NOMO-1 treated with dmso at 0.1 percent for 144 hours (cell line): ENCODE data around the gene RPS6KA2.

Source experiments
- DNase-seq: peaks from one replicate; lab custom pipeline; 2025; ENCODE audit not compliant: unreplicated experiment; lab: John Stamatoyannopoulos, UW

RPS6KA2 gene

DNA sequence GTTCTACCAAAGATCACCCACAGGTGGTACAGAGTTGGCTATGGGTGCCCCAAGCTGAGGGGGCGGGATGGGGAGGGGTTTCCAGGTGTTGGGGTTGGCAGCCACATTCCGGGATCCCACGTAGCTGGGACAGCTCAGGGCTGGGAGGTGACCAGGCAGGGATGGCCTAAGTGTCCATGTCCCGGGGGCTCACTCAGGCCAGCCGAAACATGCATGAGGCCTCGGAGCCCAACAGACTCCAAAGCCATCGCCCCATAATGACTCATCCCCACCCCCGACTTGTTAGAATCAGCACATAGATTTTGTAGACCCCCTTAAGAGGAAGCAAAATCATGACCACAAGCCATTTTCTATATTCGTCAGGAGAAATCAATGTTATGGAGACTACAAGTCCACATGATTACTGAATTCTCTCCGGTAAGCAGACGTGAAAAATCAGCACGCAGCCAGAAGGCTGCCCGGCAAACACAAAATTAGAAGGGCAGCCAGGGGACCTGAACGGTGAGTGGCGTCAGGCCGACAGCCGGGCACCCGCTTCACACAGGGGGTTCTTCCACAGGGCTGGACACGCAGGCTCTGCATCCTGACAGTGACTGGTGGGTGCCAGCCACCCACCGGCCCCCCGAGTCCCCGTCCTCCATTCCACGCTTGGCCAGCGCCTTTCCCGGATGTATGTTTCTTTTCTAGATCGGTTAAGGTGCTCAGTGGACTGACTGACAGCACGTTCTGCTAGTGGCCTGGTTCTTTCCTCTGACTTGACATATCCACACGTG lies 121.7 kb downstream of the RPS6KA2 start:
- no peak for DNase-seq

DNA sequence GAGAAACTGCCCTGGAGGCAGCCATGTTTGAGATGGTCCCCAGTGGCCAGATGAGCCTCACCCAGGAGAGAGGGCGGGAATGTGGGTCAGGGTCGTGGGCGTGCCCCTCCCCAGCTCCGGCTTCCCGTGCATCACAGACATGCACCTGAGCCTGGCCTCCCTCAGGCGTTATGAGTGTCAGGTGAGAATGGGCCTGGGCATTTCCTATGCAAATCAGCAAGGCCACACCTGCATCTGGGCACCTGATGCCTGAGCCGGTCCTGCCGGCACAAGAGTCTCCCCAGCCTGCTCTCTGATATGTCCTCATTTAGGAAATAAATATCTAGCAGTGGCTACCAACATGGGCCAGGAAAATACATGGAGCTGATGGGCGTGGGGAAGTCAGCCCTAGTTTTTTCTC lies 123.0 kb downstream of the RPS6KA2 start:
- no peak for DNase-seq

DNA sequence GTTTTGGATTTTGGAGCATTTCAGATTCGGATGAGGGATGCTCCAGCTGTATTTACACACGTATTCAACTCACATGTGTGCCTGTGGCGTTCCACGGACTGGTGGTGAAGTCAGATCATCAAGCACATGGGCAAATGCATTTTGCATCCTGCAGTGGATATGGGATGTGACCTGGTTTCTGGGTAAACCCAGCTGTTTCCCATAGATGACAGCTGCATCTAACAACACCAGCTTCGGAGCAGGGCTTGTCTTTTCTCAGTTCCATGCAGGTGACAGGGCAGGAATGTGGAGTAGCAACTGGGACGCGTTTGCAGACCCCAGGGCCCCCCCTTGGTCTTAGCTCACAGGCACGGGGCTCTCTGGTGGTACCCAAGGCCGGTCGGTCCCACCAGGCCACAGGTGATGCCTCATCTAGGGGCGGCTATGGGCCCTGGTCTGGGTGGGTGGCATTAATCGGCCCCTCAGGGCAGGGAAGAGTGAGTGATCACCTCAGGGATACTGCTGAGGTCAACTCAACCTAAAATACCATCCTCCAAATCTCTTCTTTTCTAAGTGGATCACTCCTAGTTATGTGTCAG lies 123.8 kb downstream of the RPS6KA2 start:
- DNase-seq, result no peak

DNA sequence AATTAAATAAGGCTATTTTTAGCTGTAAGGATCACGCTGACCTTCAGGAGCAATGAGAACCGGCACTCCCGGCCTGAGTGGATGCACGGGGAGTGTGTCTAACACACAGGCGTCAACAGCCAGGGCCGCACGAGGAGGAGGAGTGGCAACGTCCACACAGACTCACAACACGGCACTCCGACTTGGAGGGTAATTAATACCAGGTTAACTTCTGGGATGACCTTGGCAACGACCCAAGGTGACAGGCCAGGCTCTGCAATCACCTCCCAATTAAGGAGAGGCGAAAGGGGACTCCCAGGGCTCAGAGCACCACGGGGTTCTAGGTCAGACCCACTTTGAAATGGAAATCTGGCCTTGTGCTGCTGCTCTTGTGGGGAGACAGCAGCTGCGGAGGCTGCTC lies 124.6 kb downstream of the RPS6KA2 start:
- DNase-seq, result no peak

DNA sequence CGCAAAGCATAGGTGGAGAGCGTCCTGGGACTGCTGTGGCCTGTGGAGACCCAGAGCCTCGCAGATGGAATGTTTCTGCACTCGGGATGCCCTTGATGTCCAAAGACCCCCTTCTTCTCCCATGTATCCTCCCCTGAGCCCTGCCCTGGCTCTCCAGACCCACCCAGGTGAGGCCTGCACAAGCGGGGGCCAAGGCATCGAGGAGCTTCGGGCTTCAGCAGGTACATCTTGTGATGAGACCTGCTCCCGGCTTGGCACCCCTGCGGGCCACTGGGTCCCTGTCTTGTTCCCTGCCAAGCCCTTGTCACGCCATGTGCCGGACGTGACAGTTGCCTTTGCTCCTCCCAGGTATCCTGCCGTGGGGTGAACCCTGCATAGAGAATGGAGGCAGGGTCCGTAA lies 125.8 kb downstream of the RPS6KA2 start:
- no peak for DNase-seq

DNA sequence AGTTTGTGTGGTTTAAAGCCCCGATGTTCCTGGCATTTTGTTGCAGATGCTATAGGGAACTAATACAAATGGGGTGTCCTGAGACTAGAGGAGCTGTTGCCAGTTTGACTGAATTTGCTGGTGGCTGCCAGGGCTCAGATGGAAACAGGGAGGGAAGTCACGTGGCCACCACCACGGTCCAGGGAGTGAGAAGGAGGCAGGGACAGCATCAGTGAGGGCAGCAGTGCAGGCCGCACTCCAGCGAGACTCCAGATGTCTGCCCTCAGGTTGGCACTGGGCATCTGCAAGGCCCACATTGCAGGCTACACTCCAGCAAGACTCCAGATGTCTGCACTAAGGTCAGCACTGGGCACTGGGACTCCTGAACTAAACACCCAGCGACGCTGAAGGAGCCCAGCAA lies 126.8 kb downstream of the RPS6KA2 start:
- DNase-seq, result no peak

DNA sequence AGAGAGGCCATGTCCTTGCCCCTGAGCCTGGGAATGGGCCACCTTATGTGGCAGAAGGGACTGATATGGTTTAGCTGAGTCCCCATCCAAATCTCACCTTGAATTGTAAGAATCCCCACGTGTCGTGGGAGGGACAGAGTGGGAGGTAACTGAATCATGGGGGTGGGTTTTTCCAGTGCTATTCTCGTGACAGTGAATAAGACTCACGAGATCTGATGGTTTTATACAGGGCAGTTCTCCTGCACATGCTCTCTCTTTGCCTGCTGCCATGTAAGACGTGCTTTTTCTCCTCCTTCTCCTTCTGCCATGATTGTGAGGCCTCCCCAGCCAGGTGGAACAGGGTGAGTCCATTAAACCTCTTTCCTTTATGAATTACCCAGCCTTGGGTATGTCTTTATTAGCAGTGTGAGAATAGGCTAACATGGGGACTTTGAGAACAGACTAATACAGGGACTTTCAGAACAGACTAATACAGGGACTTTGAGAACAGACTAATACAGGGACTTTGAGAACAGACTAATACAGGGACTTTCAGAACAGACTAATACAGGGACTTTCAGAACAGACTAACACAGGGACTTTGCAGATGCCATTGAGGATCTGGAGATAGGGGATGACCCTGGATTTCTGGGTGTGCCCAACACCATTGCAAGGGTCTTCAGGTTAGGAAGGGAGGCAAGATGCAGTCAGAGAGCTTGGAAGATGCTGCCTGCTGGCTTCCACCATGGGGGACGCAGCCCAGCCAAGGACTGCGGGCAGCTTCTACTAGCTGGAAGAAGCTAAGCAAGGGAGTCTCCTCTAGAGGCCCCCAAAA lies 127.5 kb downstream of the RPS6KA2 start:
- DNase-seq, result no peak

DNA sequence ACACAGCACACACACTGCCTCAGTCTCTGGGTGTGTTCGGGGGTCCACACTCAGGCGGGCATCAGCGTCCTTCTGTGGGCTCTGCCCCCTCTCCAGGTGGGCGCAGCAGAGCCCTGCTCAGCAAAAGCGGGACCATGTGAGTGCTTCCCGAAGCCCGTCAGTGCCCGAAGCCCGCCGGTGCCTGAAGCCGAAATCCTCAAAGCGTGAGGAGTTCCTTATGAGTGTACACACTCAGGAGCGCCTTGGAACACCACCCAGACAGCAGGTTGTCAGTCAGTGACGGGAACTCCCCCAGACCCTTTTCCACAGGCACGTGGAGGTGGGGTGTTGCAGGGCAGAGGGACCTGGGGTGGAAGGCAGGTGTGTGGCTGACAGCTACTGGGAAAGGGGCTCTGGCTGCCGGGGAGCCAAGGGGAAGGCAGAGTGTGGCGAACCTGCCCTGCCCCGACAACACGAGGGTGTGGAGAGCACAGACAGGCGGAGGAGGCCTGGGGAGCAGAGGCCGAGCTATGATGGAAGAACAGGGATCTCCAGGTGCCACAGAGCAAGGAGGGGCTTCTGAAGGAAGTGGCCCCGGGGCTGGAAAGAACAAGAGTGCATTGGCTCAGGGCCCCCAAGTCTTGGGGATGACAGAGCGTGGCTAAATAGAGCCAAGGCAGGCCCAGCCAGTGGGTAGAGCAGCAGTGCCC lies 128.2 kb downstream of the RPS6KA2 start:
- DNase-seq, result no peak

DNA sequence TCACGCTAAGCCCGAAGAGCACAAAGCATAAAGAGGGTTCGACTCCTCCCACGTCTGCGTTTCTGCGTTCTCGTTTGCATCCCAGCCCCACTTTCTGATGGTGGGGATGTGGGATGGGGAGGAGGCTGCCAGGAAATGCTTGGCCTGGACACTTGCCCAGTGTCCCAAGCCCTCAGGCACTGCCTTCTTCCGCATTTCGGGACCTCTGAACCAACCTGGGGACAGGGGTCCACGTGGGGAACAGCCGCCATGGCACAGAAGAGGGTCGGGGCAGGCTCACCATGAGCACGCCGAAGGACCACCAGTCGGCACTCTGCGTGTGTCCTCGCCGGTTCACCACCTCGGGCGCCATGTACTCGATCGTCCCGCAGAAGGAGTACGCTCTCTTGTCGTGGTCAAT lies 128.8 kb downstream of the RPS6KA2 start:
- DNase-seq, result no peak

DNA sequence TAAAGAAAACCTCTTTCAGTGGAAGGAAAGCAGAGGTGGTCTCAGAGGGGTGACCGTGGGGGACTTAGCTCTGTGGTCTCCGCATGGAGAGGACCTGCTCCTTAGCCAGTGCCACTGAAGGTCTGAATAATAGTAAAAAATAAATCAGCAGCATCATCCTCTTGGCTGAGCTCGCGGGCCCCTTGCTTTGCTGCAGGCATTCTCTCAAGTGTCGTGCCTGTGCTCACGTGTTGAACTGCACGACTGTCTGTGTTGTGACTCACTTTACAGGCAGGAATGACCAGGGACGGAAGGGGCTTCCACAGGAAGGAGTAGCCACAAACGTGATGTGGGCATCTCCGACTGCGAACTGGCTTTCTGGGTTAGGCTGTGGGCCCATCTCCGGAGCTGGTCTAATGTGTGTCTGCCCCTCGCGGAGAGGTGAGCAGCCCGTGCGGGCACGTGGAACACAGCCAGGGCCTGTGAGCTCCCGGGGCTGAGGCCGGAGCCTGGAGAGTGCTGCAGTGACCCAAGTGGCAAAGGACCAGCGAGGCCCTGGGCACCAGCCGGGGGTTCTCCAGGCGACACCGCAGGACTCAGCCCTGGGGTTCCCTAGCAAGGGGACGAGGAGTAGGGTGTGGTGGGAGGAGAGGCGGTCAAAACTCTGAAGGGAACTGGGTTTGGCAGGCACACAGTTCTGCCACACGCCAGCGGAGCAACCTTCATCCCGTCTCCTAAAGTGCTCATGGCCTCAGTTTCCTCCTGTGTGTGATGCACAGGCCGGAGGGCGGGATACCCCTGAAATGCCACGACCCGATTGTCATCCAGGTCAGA lies 129.8 kb downstream of the RPS6KA2 start:
- DNase-seq, result no peak

DNA sequence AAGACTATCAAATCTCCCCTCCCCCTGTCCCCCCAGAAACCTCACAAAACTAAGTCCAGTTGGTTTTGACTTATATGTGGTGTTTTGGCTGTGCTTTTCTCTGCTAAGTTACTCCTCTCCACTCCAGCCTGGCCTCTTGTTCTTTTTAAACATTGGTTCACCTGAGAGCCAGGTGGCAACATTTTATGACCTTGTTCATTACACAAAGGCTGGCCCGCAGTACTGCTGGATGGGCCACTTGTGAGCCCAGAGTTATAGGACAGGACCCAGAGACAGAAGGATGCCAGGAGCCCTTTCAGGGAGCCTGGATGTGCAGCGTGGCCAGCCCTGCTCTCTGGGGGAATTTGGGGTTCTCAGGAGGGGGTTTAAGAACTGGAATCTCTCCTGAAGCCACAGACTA lies 130.6 kb downstream of the RPS6KA2 start:
- no peak for DNase-seq

DNA sequence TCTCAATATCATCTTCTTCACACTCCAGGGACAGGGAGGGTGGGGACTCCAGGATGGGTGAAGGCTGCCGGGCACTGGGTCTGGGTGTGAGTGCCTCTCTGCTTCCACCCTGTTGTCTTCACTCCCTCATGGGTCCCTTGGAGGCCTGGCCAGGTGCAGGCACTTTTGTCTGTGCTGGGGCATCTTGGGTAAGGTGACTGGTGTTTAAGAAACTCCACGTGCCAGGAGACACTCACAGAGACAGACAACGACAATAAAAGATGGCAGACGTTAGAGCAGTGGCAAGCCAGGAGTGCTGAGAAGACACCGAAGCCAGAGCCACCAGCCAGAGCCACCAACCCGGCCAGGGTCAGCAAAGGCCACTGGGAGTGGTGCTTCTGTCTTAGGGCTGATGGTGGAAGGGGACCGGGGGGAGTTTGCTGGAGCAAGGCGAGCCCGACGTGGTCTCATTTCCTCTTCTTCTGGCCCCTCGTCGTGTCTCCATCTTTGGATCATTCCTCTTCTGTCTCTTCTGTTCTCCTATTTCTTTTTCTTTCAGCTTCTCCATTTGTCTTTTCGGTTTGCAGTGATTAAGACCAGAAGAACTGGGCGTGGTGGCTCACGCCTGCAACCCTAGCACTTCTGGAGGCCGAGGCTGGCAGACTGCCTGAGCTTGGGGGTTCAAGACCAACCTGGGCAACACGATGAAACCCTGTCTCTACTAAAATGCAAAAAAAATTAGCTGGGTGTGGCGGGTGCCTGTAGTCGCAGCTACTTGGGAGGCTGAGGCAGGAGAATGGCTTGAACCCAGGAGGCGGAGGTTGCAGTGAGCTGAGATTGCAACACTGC lies 131.3 kb downstream of the RPS6KA2 start:
- no peak for DNase-seq

DNA sequence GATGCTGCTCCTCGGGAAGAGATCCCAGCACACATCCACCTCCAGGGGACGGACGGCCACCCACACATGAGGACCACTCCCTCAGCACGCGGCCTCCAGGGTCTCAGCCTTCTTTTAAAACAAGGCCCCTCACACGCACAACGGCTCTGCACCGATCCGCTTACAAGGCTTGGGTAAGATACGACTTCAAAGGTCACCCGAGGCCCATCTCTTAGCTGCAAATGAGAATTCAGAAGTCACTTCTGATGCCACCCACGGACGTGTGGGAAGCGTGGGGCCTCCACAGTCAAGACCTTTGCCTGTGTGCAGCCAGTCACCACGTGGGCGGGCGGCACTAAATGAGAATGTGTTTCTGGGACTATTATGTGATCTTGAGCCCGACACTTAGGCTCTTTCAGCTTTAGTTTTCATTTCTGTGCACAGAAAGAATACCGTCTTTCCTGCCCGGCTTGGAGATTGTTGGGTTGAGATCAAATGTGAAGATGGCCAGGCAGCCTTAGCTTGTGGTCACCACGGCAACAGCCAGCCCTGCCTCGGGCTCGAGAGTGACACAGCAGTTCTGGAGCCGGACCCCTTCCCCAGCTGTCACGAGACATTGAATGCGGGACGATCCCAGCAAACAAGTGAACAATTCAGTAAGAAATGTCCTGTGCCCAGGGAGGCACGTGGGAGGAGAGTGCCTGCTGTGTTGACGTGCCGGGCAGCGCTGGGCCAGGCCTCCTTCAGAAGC lies 132.1 kb downstream of the RPS6KA2 start:
- no peak for DNase-seq

DNA sequence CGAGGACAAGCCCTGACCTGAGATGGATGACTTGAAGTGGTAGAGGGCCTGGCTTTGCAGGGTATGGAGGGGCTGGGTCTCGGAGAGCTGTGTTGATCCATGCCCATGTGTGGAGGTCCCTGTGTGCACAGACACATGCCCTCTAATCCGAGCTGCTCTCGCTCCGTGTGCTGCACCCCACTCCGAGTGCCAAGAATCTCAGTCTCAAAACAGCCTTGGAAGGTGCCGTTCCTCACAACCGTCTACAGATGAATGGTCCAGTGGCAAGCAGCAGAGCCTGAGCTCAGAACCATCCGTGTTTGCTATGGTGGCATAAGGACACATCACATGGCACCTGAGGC lies 133.0 kb downstream of the RPS6KA2 start:
- DNase-seq, result no peak

DNA sequence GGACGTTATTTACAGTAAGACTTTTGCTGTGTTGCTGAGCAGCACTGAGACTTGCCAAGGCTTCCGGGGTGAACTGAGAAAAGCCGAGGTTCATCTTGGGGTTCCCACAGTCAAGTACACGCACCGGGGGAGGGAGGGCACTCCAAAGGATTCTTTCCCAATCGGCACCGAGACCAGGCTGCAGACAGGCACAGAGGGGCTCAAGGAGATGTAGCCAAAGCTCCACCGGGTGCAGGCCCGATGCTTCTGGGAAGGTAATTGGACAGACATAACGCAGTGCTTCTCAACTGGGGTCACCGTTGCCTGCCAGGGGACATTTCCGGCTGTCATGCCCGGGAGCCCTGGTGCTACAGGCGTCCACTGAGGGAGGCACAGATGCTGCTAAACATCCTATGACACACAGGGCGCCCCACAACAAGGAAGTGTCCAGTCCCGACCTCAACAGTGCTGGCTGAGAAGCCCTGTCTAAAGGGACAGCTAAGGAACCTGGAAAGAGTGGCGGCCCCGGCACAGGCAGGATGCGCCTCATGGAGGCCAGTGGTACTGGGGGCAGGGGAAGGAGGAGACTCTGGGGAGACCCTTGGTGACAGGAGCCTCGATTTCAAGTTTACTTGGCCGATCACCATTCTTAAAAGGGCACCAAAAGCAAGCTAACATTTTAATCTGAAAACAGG lies 133.5 kb downstream of the RPS6KA2 start:
- no peak for DNase-seq

DNA sequence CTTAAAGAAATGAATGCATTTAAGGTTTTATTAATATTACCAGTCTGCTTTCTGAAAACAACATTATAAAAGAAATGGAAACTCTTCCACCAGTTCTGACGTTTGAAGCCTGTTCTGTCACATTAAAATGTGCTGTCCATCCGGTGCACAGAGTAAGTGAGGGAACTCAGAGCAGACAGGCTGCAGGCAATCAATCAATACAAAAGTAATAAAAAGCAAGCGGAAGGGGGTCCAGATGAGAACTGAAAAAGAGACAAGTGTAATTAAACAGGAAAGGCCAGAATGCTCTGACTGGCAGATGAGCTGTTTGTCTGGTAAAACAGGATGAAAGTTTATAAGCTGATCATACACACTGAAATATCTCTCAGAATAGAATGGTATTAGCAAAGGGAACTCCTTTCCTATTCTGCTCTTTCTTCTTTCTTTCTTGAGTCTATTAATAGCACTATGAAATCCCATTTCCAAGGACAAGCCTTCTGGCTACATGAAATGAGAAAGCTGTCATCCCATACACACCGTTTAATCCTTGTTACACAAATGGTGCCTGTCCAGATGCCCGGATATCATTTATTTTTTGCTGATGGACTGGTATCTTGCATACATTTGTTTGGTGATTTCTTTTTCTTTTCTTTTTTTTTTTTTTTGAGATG lies 134.8 kb downstream of the RPS6KA2 start:
- no peak for DNase-seq

DNA sequence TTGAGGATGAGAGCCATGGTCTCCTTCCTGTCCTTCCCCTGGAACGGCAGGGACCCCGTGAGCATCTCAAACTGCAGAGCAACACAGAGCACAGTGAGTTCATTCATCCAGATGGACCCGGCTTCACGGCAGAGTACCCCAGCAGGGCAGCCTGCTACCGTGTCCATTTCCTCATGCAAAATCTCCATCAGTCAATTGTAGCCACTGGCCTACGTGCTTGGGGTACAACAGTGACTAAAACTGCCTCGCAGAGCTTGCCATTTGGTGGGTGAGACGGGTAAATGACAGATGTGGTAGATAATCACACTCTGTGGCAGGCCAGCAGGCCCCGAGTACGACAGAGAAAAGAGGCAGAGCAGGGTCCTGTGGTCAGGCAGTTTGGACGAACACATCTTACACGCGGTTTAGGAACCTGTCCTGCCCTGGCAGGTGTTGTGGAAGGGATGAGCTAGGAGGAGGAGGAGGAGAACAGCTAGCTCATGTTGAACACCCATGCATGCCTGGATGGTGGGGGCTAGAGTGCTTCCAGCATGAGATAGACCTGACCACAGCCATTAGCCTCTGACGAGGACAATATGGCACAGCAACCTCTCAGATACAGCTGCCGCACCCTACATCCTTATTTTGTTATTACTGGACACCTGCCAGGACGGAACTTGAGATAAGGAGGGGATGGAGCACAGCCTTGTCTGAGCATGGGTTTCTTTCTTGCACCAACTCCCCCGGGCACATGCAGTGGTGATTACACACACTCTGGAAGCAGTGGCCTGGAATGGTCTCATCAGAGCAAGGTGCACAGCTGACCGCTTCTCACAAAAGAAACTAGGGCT lies 136.2 kb downstream of the RPS6KA2 start:
- DNase-seq, result no peak
